ENCODE results near the gene SPRTN. TPM values are rescaled to one million over a fixed set of nuclear protein-coding genes. Genes with fewer than 3 reads are reported as not detected.

Gene SPRTN
- total and polyA plus RNA-seq, 11 donors = 3.2 to 10.6 (median 8.0) TPM

DNA sequence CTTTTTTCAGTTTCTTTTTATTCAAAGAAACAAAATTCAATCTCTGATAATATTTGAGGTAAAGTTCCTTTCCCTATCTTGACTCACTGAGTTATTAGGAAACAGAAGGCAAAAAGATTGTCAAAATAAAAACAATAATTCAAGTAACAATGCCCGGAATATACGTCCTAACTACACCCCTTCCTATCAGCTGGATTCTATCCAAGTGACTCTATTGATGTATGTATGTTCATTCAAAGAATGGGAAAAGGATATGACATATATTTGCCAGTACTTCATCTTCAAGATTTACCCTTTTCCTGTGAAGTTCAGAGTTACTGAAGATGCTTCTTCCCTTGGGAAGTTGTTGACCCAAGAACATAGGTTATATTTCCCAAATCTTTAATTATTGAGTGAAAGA, 13.7 kb downstream of the SPRTN start:
- ATAC-seq = peak in 1 of 4 donors; percentile 42

DNA sequence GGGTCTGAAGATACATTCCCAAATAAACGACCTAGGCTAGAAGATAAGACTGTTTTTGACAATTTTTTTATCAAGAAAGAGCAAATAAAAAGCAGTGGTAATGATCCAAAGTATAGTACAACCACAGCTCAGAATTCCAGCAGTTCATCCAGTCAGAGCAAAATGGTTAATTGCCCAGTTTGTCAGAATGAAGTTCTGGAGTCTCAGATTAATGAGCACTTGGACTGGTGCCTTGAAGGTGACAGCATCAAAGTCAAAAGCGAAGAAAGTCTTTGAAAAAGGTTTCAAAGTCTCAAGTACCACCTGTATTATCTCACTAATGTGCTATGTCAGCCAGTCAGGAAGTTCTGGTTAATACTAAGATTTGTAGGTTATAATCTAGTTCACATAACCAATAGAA, 15.0 kb downstream of the SPRTN start:
- H3K27ac ChIP-seq = peak overlapping the region in 2 of 12 donors; percentile 2 to 47
- H3K36me3 ChIP-seq = peaks cover 0 to 64% (median 53%) of the 10 kb centered on the region in 9 donors
- peaks cover 0 to 15% (median 4%) of the 10 kb centered on the region in 12 donors for H3K4me1 ChIP-seq
- WGBS, 4 donors = 57 to 68% (median 62%) methylated on average over 2 of the region's 2 CpGs
- H3K27me3 ChIP-seq = no peaks in the 10 kb centered on the region
- DNase-seq (no peak), ATAC-seq (no peak)
- no peak overlapping the region for H3K4me3 ChIP-seq
- TF ChIP-seq POLR2A (IDR thresholded peaks at IDR 0.05) = no peak
- TF ChIP-seq, protein P1, sequence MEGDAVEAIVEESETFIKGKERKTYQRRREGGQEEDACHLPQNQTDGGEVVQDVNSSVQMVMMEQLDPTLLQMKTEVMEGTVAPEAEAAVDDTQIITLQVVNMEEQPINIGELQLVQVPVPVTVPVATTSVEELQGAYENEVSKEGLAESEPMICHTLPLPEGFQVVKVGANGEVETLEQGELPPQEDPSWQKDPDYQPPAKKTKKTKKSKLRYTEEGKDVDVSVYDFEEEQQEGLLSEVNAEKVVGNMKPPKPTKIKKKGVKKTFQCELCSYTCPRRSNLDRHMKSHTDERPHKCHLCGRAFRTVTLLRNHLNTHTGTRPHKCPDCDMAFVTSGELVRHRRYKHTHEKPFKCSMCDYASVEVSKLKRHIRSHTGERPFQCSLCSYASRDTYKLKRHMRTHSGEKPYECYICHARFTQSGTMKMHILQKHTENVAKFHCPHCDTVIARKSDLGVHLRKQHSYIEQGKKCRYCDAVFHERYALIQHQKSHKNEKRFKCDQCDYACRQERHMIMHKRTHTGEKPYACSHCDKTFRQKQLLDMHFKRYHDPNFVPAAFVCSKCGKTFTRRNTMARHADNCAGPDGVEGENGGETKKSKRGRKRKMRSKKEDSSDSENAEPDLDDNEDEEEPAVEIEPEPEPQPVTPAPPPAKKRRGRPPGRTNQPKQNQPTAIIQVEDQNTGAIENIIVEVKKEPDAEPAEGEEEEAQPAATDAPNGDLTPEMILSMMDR (IDR thresholded peaks at IDR 0.05) = no peak
- no peaks in the 10 kb centered on the region for H3K9me3 ChIP-seq
- intact Hi-C loops (cut with DNase I) = loop anchor here in 2 of 10 donors (10.0 kb wide), 2 partner anchors 72 to 182 kb away; partner anchors contain the start of gene EGLN1 (in 1 of the 2)

More for the DNA sequence above, 13.7 kb downstream of the SPRTN start:
- DNase-seq = no peak
- TF ChIP-seq, protein P1 (IDR thresholded peaks at IDR 0.05) = no peak
- 50 to 57% (median 53%) methylated on average over 2 of the region's 2 CpGs for WGBS, 4 donors
- peaks cover 0 to 75% (median 63%) of the 10 kb centered on the region in 9 donors for H3K36me3 ChIP-seq
- peaks cover 0 to 6% (median 0%) of the 10 kb centered on the region in 12 donors for H3K4me1 ChIP-seq
- H3K9me3 ChIP-seq = no peaks in the 10 kb centered on the region
- no peak overlapping the region for H3K4me3 ChIP-seq
- intact Hi-C loops (cut with DNase I) = loop anchor here in 2 of 10 donors (10.0 kb wide), 2 partner anchors 73 to 183 kb away; partner anchors contain the start of gene EGLN1 (in 1 of the 2)
- peak overlapping the region in 6 of 12 donors; percentile 17 to 66 (median 45) for H3K27ac ChIP-seq
- no peaks in the 10 kb centered on the region for H3K27me3 ChIP-seq

DNA sequence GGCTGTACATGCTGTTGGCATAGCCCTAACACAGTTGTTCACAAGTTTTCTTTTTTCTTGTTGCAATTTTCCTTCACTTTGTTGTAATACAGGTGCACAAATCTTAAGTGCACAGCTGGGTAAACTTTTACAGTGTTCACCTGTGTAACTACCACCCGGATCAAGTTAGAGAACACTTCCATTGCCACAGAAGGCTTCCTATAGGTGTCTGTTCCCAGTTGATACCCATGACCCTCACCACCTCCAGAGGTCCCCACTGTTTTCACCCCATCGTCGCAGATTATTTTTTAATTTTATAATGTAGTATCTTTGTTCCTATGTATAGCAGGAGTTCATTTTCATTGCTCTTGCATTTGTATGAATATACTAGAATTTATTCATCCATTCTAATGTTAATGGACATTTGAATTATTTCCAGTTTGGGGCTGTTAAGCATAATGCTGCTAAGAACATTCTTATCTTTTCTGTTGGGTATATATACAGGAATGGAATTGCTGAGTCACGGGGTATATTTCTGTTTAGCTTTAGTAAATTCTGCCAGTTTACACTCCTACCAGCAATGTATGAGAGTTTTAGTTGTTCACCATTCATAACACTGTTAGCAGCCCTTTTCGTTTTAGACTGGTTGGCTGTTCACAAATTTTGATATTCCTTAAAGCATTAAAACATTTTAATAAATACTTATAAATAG, 16.4 kb downstream of the SPRTN start:
- intact Hi-C loops (cut with DNase I) = loop anchor here in 7 of 10 donors (5.0 to 10.0 kb wide), 7 partner anchors 68 to 248 kb away; partner anchors contain the start of genes EGLN1 (in 2 of the 7) and TSNAX (in 1 of the 7)

DNA sequence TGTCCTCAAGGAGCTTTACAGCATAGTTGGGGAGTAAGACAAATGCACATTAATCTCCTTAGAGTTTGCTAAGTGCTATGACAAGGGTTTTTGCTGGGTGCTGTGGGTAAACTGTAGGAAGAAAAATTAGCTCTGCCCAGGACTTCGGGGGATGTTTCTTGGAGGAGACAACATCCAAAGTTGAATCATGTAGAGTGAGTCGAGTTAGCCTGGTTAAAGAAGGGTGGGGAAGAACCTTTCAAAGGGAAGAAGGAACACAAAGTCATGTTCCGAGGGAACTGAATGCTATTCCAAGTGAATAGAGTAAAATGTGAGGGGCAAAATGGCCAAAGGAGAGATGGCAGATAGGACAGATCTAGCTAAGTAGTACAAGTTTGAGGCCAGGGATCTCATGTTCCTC, 17.1 kb downstream of the SPRTN start:
- WGBS, 4 donors = 81 to 87% (median 86%) methylated on average over 3 of the region's 3 CpGs
- TF ChIP-seq, protein P1 (IDR thresholded peaks at IDR 0.05) = no peak
- no peak for TF ChIP-seq POLR2A (IDR thresholded peaks at IDR 0.05)
- intact Hi-C loops (cut with DNase I) = loop anchor here in 7 of 10 donors (5.0 to 10.0 kb wide), 7 partner anchors 67 to 247 kb away; partner anchors contain the start of genes EGLN1 (in 2 of the 7) and TSNAX (in 1 of the 7)
- Histone ChIP-seq H3K4me3 (no peak overlapping the region), H3K27me3 (no peaks in the 10 kb centered on the region), H3K9me3 (no peaks in the 10 kb centered on the region), H3K4me1 (peaks cover 0 to 19% (median 8%) of the 10 kb centered on the region in 12 donors), H3K36me3 (peaks cover 0 to 53% (median 33%) of the 10 kb centered on the region in 9 donors), H3K27ac (no peak overlapping the region)
- ATAC-seq (no peak), DNase-seq (no peak)

More for the DNA sequence above, 16.4 kb downstream of the SPRTN start:
- H3K4me3 ChIP-seq = no peak overlapping the region
- H3K27ac ChIP-seq = no peak overlapping the region
- 83 to 88% (median 84%) methylated on average over 5 of the region's 5 CpGs for WGBS, 4 donors
- no peak for DNase-seq
- ATAC-seq = no peak
- H3K27me3 ChIP-seq = no peaks in the 10 kb centered on the region
- H3K36me3 ChIP-seq = peaks cover 0 to 55% (median 40%) of the 10 kb centered on the region in 9 donors
- no peaks in the 10 kb centered on the region for H3K9me3 ChIP-seq
- H3K4me1 ChIP-seq = peaks cover 0 to 19% (median 8%) of the 10 kb centered on the region in 12 donors
- TF ChIP-seq POLR2A (IDR thresholded peaks at IDR 0.05) = no peak
- TF ChIP-seq, protein P1 (IDR thresholded peaks at IDR 0.05) = no peak
